HFF-Myc (cell line): ENCODE measurements around the gene PTPRH.
"Not testable (repeated sequence)": the region's sequence is repeated elsewhere in the genome, so short reads cannot be mapped to it uniquely, and the experiment has no call there.

Experiments
- DNase-seq: peaks from one replicate; pipeline ENCODE4 v3.0.0-alpha.2; 2011; ENCODE audit warnings: low read depth; ENCODE audit errors: extremely low read depth
- H3K4me3 ChIP-seq: replicated peaks from 2 replicates; pipeline ENCODE4 v1.5.1; 2011; ENCODE audit warnings: low read depth, mild to moderate bottlenecking, control low read depth, low read length
- CTCF ChIP-seq: IDR thresholded peaks from 2 replicates; pipeline ENCODE4 v1.5.1; 2012; ENCODE audit warnings: mild to moderate bottlenecking, low read depth, low read length, control low read depth; ENCODE audit errors: missing control alignments

The PTPRH gene

DNA sequence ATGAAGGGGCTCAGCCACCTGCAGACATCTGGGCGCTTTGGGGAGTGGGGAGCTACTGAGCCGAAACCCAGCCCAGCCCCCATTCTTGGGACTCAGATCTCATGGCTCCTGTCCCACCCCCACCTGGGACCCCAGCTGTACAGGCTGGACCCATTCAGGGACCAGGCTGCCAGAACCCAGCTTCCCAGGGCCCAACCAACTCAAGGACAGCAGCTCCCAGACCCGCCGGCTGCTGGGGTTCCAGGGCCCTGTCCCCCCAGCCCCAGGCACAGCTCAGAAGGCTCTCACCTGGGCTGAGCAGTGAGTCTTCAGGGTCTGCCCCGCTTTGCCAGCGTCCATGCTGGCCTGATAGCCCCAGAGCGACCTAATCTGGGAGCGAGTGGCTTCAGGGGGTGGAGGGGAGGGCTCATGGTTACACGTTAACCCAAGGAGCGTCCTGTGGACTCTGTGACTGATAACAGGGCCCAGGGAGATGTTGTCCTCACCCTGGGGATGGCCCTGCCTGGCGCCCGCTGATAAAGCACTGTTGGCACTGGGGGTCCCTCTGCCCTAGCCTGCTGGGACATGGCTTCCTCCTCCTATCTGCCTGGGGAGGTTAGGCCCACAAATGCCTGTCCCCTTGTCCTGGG lies 19.2 kb upstream of the PTPRH start, which contains the start of gene TMEM86B:
Gene TMEM86B (minus strand): TSS at position 361 of the 629 bp plus-strand sequence. CDS start 22 bp downstream, at position 339.
- no peak within 1 kb of the TSS for H3K4me3 ChIP-seq
- no peak for DNase-seq
- no peak for TF ChIP-seq CTCF

- no peak overlapping the region for H3K4me3 ChIP-seq
- DNase-seq, result no peak
- no peak for TF ChIP-seq CTCF
These were observed 18.7 kb upstream of the PTPRH start for GRCh38 chr19:55228015-55228391.

GRCh38 chr19:55227241-55228014 lies 18.1 kb upstream of the PTPRH start:
- no peak for DNase-seq
- no peak overlapping the region for H3K4me3 ChIP-seq
- TF ChIP-seq CTCF, result no peak

DNA sequence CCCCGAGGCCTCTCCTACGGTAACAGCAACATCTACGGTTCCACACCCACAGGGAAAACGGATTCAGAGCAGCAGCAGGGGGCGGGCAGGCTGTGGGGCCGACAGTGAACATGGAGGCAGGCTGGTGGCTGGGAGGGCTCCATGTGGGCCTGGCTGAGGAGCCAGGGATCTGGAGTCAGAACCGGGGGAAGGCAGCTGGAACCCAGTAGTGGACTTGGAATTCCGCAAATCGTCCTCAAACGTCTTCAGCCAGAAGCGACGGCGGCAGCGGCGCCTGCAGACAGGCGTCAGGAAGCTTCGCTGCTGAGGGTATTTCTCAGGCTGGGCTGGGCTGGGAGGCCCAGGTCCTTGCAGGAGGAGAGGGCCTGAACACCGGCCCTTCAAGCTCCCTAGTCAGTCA lies 17.5 kb upstream of the PTPRH start:
- no peak overlapping the region for H3K4me3 ChIP-seq
- TF ChIP-seq CTCF, result no peak
- DNase-seq, result no peak

- no peak overlapping the region for H3K4me3 ChIP-seq
- no peak for TF ChIP-seq CTCF
- DNase-seq, result no peak
These were observed 17.0 kb upstream of the PTPRH start for GRCh38 chr19:55226273-55226672.

- no peak for DNase-seq
- TF ChIP-seq CTCF, result no peak
These were observed 16.2 kb upstream of the PTPRH start for GRCh38 chr19:55225415-55225958.

GRCh38 chr19:55224679-55225414 lies 15.5 kb upstream of the PTPRH start:
- H3K4me3 ChIP-seq, DNase-seq: not testable (repeated sequence)

More at GRCh38 chr19:55225415-55225958, 16.2 kb upstream of the PTPRH start:
- H3K4me3 ChIP-seq, result no peak overlapping the region
